HepG2 (cell line): ENCODE measurements around the gene BPHL. TPM values are rescaled to one million over a fixed set of nuclear protein-coding genes. Genes with fewer than 3 reads are reported as not detected.

ENCODE experiments used
- CHD2 ChIP-seq: IDR thresholded peaks from 2 replicates; pipeline ENCODE4 v1.6.1; 2011; ENCODE audit warnings: low read depth, low read length, improper control_type of control experiment
- CSRNP2 ChIP-seq: sonication (generic); formaldehyde crosslinking; conservative IDR thresholded peaks from 2 replicates; pipeline ENCODE4 v1.8.0; 2022; ENCODE audit warnings: low read depth, missing genetic modification reagents
- SIN3A ChIP-seq: IDR thresholded peaks from 2 replicates; pipeline ENCODE4 v1.6.1; 2011; ENCODE audit warnings: low read depth, mild to moderate bottlenecking, control low read depth, low read length, borderline replicate concordance
- ZNF317 ChIP-seq: sonication (generic); formaldehyde crosslinking; IDR thresholded peaks from 2 replicates; pipeline ENCODE4 v1.5.0; 2020; ENCODE audit warnings: mild to moderate bottlenecking, missing genetic modification reagents
- ZNF543 ChIP-seq: sonication (generic); formaldehyde crosslinking; IDR thresholded peaks from 2 replicates; pipeline ENCODE4 v1.4.0; 2020; ENCODE audit warnings: mild to moderate bottlenecking, missing genetic modification reagents
- ZNF609 ChIP-seq: sonication (generic); formaldehyde crosslinking; IDR thresholded peaks from 2 replicates; pipeline ENCODE4 v1.4.0; 2020; ENCODE audit warnings: mild to moderate bottlenecking, missing genetic modification reagents, borderline replicate concordance
- ZNF616 ChIP-seq: sonication (generic); formaldehyde crosslinking; IDR thresholded peaks from 2 replicates; pipeline ENCODE4 v1.5.0; 2020; ENCODE audit warnings: low read depth, mild to moderate bottlenecking, missing genetic modification reagents
- ZNF792 ChIP-seq: IDR thresholded peaks from 2 replicates; pipeline ENCODE4 v1.6.1; 2016
- ZNF841 ChIP-seq: sonication (generic); formaldehyde crosslinking; IDR thresholded peaks from 2 replicates; pipeline ENCODE4 v1.8.1; 2023; ENCODE audit warnings: missing genetic modification reagents, borderline replicate concordance
- polyA plus RNA-seq, 8 experiments: library from polyadenylated mRNA; depleted of rRNA in 3 of 8; stranded (reverse) in 7 of 8; unstranded in 1 of 8; fragments of >200 nt; fragmentation: Illumina TruSeq in 4 of 8; extraction: Trizol in 4 of 8; gene quantifications; 2 replicates each; pipeline versions ENCODE4 v1.2.1 to v1.2.3, GENCODE V29; 2011 to 2016; ENCODE audit warnings: low read depth in 4 of 8, missing spikeins in 1 of 8, mixed read lengths in 1 of 8; ENCODE audit not compliant: insufficient read depth in 1 of 8
- total RNA-seq, 5 experiments: library from RNA; depleted of rRNA; stranded (reverse); fragments of >200 nt; fragmentation: Illumina TruSeq; extraction: Trizol; gene quantifications; 2 replicates each; pipeline ENCODE4 v1.2.3, GENCODE V29; 2016; ENCODE audit warnings: low read depth in 1 of 5
- TF ChIP-seq, protein P1 (sequence below): sonication (generic); formaldehyde crosslinking; IDR thresholded peaks from 2 replicates; pipeline ENCODE4 v1.4.0; 2020; ENCODE audit warnings: missing genetic modification reagents
- TF ChIP-seq, protein P2 (sequence below): sonication (generic); formaldehyde crosslinking; IDR thresholded peaks from 2 replicates; pipeline ENCODE4 v1.4.0; 2020; ENCODE audit warnings: missing genetic modification reagents, borderline replicate concordance
- TF ChIP-seq, protein P3 (sequence below): sonication (generic); formaldehyde crosslinking; IDR thresholded peaks from 2 replicates; pipeline ENCODE4 v1.4.0; 2020; ENCODE audit warnings: mild to moderate bottlenecking, missing genetic modification reagents

BPHL gene
- total and polyA plus RNA-seq, 2 of the 13 experiments (the other 11 are each of a cell fraction or from before 2014, with no cell fraction given), result 37.8 to 39.5 TPM

DNA sequence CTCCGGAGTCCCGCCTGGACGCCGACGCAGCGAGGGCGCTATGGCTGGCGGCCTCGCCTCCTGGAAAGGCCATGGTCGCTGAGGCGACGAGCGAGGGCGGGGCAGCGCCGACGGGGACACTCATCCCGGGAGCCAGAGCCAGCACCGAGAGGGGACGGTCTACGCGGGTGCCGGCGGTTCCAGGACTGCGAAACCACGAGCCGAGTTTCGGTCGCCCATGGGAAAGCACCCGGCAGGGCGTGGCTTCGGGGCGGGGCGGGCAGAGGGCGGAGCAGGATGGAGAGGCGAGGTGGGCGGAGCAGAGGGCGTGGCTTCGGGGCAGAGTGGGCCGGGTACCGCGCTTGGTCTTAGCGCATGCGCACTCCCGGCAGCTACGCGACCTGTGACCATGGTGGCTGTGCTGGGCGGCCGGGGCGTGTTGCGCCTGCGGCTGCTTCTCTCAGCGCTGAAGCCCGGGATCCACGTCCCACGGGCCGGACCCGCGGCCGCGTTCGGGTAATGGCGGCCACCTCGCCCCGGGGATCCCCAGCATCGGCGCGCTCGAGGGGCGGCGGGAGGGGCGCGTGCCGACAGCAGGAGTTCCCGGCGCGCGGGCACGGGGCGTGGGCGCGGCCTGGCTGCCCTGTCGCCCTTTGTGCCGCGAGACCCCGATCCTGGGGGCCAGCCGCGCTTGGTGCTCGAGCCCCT is at the start of gene BPHL (continued):
- TF ChIP-seq SIN3A (0 out of 2 replicates have a peak, but pooled peaks have one; percentile 47), ZNF841 (peak; percentile 80; the same call in 1 of the 2 replicates), ZNF609 (CRISPR knock-in tag) (peak; percentile 66; the same call in 1 of the 2 replicates), ZNF792 (CRISPR knock-in tag) (peak; percentile 92), ZNF616 (CRISPR knock-in tag) (peak; percentile 74; the same call in 1 of the 2 replicates), ZNF543 (CRISPR knock-in tag) (peak; percentile 94), CHD2 (peak; percentile 25; the same call in 1 of the 2 replicates), CSRNP2 (CRISPR knock-in tag) (no peak), ZNF317 (CRISPR knock-in tag) (peak; percentile 83)
- TF ChIP-seq, protein P1, sequence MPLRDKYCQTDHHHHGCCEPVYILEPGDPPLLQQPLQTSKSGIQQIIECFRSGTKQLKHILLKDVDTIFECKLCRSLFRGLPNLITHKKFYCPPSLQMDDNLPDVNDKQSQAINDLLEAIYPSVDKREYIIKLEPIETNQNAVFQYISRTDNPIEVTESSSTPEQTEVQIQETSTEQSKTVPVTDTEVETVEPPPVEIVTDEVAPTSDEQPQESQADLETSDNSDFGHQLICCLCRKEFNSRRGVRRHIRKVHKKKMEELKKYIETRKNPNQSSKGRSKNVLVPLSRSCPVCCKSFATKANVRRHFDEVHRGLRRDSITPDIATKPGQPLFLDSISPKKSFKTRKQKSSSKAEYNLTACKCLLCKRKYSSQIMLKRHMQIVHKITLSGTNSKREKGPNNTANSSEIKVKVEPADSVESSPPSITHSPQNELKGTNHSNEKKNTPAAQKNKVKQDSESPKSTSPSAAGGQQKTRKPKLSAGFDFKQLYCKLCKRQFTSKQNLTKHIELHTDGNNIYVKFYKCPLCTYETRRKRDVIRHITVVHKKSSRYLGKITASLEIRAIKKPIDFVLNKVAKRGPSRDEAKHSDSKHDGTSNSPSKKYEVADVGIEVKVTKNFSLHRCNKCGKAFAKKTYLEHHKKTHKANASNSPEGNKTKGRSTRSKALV (CRISPR knock-in tag), result peak; percentile 62; the same call in 1 of the 2 replicates
- TF ChIP-seq, protein P2, sequence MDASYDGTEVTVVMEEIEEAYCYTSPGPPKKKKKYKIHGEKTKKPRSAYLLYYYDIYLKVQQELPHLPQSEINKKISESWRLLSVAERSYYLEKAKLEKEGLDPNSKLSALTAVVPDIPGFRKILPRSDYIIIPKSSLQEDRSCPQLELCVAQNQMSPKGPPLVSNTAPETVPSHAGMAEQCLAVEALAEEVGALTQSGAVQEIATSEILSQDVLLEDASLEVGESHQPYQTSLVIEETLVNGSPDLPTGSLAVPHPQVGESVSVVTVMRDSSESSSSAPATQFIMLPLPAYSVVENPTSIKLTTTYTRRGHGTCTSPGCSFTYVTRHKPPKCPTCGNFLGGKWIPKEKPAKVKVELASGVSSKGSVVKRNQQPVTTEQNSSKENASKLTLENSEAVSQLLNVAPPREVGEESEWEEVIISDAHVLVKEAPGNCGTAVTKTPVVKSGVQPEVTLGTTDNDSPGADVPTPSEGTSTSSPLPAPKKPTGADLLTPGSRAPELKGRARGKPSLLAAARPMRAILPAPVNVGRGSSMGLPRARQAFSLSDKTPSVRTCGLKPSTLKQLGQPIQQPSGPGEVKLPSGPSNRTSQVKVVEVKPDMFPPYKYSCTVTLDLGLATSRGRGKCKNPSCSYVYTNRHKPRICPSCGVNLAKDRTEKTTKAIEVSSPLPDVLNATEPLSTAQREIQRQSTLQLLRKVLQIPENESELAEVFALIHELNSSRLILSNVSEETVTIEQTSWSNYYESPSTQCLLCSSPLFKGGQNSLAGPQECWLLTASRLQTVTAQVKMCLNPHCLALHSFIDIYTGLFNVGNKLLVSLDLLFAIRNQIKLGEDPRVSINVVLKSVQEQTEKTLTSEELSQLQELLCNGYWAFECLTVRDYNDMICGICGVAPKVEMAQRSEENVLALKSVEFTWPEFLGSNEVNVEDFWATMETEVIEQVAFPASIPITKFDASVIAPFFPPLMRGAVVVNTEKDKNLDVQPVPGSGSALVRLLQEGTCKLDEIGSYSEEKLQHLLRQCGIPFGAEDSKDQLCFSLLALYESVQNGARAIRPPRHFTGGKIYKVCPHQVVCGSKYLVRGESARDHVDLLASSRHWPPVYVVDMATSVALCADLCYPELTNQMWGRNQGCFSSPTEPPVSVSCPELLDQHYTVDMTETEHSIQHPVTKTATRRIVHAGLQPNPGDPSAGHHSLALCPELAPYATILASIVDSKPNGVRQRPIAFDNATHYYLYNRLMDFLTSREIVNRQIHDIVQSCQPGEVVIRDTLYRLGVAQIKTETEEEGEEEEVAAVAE, result peak; percentile 88; the same call in 1 of the 2 replicates
- TF ChIP-seq, protein P3, sequence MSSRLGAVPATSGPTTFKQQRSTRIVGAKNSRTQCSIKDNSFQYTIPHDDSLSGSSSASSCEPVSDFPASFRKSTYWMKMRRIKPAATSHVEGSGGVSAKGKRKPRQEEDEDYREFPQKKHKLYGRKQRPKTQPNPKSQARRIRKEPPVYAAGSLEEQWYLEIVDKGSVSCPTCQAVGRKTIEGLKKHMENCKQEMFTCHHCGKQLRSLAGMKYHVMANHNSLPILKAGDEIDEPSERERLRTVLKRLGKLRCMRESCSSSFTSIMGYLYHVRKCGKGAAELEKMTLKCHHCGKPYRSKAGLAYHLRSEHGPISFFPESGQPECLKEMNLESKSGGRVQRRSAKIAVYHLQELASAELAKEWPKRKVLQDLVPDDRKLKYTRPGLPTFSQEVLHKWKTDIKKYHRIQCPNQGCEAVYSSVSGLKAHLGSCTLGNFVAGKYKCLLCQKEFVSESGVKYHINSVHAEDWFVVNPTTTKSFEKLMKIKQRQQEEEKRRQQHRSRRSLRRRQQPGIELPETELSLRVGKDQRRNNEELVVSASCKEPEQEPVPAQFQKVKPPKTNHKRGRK (CRISPR knock-in tag), result no peak
